NCI-H82 treated with DMSO at 0.1 percent for 48 hours (cell line): Measurements from ENCODE around the gene ATP6V1E1.
"Not testable (repeated sequence)": the region's sequence is repeated elsewhere in the genome, so short reads cannot be mapped to it uniquely, and the experiment has no call there.

Experiments
- DNase-seq: peaks from one replicate; lab custom pipeline; 2025; ENCODE audit not compliant: unreplicated experiment; lab: John Stamatoyannopoulos, UW

ATP6V1E1 gene

DNA sequence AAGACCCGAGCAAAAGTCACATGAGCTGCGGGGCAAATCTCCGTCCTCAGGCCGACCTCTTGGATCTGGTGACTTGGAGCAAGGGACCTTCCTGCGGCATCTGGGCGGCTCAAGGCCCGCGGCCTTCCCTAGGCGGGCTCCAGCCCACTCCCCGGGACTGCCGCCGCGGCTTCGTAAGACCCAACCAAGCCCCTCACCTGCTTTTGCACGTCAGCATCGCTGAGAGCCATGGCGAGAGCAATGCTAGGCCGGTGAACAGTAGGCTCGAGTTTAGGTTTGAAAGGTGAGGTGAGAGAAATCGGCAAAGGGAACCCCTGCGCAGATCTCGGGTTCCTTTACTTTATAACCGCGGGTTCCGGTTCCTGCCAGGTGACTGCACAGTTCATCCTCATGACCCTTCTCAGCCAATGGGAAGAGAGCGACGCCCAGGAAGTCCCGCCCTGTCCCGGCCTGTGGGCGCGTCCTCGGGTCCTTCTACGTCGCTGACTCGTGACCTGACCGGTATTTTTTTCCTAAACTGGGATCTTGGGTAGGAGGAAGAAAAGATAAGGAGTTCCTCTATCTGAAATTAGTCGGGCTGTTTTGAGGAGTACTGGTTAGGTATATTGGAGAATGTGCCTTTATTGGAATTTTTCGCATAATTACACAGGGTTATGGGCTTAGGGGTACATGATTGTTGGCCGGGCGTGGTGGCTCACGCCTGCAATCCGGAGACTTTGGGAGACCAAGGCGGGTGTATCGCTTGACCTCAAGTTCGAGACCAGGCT, at the start of gene ATP6V1E1:
Gene ATP6V1E1, minus strand, starts transcription at position 344 of the 767 bp plus-strand sequence. Its CDS starts 114 bp downstream, at position 230.
- peak; percentile 78 for DNase-seq

DNA sequence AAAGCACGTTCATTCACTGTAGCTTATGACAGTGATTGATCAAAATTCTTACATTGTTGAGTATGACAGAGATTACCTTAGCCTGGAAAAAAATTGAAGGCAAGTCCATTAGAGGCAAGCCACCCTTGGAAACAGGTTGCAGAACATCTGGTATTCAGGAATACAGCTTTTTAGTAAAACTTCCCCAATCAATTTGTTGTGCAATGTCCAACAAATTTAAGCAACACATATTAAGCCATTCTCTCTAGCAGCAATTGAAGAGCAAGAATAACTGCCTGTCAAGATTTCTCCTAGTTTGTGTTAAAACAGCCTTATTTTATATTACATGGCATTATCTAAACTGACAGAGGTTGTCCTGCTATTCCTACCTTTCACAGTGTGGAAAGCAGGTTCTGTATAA, 47.0 kb upstream of the ATP6V1E1 start:
- DNase-seq = no peak

DNA sequence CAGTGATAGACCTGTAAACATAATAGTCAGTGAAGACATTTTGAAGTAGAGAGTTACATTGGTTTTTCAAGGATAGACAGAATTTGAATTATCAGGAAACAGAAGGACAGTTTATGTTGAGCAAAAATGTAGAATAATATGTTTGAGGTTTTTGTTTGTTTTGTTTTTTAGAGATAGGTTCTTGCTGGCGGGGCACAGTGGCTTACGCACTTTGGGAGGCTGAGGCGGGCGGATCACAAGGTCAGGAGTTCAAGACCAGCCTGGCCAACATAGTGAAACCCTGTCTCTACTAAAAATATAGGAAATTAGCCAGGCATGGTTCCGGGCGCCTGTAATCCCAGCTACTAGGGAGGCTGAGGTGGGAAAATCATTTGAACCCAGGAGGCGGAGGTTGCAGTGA, 45.6 kb upstream of the ATP6V1E1 start:
- no peak for DNase-seq

DNA sequence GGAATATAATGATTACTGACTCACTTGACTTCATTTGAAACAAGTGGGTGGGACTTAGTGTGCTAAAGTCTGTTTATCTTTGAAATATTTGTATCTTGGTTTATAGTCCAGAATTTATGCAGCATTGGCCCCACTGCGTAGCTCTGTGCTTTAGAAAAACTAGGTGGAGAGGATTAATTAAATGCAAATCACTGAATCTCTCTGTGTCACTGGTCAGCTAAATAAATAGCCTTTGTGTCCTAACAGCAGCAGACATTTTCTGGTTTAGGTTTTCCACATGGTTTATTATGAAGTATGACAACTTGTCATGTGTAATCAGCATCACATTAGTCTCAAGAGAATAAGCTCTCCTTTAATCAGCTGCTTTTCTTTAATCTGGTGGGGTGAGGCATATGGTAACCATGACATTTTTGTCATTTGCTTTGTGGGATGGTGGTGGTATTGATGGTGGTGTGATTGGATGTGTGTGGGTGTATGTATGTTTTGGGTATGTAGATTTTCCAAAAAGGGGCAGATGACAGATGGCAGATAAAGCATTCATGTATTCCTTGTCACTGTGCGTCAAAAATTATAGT, 44.0 kb upstream of the ATP6V1E1 start:
- no peak for DNase-seq

DNA sequence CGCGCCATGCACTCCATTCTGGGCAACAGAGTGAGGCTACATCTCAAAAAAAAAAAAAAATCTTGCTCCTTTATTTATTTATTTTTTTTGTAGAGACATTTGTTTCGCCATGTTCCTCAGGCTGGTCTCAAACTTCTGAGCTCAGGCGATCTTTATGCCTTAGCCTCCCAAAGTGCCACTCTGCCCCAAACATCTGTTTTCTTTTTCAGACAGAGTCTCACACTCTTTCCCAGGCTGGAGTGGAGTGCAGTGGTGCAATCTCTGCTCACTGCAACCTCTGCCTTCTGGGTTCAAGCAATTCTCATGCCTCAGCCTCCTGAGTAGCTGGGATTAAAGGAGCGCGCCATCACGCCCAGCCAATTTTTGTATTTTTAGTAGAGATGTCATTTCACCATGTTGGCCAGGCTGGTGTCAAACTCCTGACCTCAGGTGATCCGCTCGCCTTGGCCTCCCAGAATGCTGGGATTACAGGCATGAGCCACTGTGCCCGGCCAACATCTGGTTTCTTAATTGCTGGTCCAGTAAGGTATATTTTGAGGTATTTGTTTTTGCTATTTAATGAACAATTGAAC, 43.1 kb upstream of the ATP6V1E1 start:
- DNase-seq = not testable (repeated sequence)

DNA sequence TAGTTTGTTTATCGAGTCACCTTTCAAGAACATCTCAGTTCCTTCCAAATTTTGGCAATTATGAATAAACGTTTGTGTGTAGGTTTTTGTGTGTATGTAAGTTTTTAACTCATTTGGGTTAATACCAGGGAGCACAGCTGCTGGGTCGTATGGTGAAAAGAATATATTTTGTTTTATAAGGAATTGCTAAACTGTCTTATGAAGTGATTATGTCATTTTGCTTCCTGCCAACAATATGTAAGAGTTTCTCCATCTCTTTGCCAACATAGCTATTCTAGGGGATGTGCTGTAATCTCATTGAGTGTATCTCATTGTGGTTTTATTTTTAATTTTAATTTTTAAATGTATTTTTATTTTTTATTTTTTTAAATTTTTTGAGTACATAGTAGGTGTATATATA, 37.3 kb upstream of the ATP6V1E1 start:
- no peak for DNase-seq

DNA sequence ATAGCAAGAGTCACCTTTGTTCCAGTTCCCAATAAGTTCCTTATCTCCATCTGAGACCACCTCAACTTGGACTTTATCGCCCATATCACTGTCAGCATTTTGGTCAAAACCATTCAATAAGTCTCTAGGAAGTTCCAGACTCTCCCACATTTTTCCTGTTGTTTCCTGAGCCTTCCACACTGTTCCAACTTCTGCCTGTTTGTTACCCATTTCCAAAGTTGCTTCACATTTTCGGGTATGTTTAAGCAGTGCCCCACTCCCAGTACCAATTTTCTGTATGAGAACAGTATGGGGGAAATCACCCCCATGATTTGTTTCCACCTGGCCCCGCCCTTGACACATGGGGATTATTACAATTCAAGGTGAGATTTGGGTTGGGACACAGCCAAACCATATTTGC, 36.7 kb upstream of the ATP6V1E1 start:
- DNase-seq = no peak

DNA sequence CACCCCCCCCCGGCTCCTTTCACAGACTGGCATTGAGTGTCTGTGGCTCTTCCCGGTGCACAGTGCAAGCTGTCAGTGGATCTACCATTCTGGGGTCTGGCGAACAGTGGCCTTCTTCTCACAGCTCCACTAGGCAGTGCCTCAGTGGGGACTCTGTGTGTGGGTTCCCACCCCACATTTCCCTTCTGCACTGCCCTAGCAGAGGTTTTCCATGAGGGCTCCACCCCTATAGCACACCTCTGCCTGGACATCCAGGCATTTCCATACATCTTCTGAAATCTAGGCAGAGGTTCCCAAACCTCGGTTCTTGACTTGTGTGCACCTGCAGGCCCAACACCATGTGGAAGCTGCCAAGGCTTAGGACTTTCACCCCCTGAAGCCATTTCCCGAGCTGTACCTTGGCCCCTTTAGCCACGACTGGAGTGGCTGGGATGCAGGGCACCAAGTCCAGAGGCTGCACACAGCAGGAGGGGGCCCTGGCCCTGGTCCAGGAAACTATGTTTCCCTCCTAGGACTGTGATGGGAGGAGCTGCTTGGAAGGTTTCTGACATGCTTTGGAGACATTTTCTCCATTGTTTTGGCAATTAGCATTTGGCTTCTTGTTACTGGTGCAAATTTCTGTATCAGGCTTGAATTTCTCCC, 36.0 kb upstream of the ATP6V1E1 start:
- no peak for DNase-seq

DNA sequence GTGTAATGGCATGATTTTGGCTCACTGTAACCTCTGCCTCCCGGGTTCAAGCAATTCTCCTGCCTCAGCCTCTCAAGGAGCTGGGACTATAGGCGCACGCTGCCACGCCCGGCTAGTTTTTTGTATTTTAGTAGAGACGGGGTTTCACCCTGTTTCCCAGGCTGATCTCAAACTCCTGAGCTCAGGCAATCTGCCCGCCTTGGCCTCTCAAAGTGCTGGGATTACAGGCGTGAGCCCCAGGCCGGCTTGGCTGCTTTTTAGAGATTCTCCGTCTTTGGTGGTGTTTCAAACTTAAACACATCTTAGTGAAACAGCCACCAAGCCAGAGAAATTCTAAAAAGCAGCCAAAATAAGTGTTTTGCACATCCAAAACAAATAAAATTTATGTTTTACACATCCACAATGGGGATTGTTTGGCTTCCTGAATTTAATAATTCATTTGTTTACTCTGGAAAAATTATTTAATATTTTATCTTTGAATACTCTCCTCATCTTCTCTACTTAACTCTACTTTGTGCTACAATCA, 28.4 kb upstream of the ATP6V1E1 start:
- no peak for DNase-seq

DNA sequence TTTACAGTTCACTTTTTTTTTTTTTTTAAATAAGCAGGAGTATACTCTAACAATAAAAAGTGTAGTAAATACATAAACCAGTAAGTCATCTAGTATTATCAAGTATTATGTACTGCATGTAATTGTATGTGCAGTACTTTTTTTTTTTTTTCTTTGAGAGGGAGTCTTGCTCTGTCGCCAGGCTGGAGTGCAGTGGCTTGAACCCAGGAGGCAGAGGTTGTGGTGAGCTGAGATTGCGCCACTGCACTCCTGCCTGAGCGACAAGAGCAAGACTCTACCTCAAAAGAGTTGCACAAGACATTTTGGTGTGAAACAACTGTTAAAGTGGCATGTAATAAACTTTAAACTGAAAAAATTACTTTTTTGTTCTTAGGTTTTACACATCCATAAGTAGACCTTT, 26.7 kb upstream of the ATP6V1E1 start:
- no peak for DNase-seq

DNA sequence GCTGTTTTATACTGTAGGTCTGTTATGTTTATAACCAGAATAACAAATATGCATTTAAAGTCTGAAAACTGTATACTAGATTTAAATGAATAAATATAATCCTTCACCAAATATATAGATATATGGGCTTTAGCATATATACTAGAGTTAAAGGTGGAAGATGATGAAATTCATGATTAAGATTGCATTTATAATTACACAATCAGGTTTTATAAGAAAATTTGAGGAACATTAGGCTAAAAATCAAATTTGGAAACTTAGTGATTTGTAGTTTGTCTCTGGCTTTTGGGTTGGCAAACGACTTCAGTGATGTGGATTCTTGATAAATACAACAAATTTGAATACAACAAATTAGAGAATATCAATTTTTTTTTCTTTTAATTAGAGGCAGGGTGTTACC, 20.0 kb upstream of the ATP6V1E1 start:
- no peak for DNase-seq

DNA sequence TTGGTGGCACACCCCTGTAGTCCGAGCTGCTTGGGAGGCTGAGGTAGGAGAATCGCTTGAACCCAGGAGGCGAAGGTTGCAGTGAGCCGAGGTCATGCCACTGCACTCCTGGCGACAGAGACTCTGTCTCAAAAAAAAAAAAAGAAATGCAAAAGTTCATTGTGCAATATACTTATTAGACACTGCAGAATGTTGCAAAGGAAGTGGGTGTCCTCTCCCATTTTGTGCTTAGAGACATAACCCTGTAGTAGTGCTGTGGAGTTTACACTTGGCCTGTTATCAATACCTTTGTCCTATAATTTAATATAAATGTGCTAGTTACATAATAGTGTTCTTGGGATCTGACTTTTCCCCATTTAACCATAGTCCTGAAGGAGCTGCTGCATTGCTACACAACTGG, 19.4 kb upstream of the ATP6V1E1 start:
- DNase-seq = no peak

DNA sequence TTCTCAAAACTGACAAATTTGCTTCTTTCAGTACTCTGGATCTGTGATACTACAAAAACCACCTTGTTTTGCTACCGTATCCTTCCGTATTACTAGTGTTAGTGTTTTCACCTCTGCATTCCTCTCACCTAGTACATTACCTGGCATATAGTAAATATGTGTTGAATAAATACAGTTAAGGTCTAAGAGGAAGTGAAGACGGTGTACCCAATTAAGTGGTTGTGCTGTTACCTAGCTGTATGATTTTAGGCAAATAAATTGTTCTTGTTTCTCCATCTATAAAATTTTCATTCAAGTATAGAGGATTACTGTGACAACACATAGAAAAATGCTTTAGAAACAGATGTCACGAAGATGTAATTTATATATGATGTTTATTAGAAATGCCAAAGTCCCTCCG, 18.9 kb upstream of the ATP6V1E1 start:
- DNase-seq = no peak

DNA sequence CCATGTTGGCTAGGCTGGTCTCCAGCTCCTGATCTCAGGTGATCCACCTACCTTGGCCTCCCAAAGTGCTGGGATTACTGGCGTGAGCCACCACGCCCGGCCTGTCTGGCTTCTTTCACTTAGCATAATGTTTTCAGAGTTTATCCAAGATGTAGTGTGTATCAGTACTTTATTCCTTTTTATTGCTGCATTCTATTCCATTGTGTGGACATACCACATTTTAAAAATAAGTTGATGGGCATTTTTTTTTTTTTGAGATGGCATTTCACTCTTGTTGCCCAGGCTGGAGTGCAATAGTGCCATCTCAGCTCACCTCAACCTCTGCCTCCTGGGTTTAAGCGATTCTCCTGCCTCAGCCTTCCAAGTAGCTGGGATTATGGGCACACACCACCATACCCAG, 13.8 kb upstream of the ATP6V1E1 start:
- DNase-seq = not testable (repeated sequence)

DNA sequence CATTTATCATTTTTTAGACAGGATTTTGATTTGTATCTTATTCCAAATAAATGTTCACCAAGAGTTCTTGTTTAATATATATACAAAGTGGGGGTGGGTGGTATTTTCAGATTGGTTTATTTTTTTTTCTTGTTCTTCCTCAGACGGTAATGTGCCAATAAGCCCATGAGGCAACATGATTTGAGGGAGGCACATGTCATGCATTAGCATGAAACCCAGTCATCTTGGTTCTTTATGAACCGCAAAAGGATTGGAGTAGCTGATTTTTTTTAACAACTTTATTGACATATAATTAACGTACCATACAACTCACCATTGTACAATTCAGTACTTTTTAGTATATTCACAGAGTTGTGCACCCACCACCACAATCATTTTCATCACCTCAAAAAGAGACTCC, 12.7 kb upstream of the ATP6V1E1 start:
- DNase-seq = no peak

DNA sequence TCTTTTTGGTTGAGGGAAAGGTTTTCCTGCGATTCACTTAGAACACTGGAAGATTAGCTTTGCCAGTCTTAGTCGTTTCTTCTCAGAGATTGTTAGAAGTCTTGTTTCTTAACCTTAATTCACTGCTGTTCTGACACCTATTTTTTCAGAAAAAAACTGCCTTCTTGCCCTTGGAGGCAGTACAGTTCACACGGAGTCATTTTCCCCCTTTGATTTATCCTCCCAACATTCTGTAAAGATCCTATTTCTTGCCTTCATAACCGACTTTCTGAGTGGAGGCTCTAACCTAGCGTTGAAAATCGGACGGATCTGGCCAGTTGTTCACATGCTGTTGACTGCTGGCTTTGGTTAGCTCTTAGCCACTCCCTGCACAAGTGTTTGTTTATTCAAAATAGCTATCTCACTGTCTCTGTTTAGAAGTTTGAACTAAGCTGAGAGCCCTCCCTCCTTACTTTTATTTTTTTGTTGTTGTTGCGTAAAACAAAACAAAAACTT, 10.7 kb upstream of the ATP6V1E1 start:
- DNase-seq = no peak

DNA sequence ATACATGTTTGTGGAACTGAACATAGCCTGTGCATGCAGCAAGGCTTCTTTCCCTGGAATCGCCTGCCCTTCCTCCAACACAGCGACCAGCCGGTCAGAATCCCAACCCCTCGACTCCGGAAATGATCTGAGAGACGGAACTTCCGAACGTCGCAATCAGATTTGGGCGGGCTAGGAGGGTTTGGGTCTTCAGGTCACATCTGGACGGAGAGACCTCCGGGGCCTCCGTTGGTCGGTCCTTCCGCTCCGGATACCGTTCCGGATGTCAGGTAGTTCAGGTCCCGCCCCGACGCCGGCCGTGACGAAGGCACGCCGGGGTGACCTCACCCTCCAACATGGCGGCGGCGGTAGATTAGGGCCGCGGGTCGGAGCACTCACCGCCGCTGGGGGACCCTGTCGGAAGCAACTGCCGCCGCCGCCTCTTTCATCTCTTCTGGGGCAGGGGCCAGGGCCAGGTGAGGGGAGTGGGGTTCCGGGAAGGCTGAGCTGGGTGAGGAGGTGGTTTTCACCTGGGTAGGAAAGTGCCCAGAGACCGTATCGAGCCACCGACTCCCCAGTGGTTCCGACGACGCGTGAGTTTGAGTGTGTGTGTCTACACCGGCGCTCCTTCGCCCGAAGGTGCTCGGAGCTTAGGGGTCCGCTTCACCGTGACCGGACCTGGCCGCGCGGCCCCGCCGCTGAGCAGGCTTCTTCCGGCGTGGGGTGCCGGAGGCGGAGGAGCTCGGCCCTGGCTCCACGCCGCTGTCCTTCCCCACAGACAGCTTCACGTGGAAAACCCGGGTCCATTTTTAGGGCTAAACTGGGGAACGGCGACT, 10.1 kb upstream of the ATP6V1E1 start, which contains the start of gene BCL2L13:
Gene BCL2L13, plus strand, starts transcription at position 326 of the 815 bp plus-strand sequence. CDS start 16,955 bp downstream, outside the sequence.
- DNase-seq = peak; percentile 60

DNA sequence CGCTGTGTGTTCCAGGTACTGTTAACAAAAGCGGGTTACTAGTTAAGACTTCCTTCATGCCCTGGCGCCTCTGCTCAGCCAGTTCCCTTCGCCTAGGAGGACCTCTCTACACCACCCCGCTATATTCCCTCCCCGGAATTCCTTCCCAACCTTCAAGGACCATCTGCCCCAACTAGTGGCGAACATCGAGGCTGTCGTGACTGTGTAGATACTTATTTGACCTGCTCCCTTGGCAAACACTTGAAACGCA, 9.6 kb upstream of the ATP6V1E1 start:
- DNase-seq = peak; percentile 60

DNA sequence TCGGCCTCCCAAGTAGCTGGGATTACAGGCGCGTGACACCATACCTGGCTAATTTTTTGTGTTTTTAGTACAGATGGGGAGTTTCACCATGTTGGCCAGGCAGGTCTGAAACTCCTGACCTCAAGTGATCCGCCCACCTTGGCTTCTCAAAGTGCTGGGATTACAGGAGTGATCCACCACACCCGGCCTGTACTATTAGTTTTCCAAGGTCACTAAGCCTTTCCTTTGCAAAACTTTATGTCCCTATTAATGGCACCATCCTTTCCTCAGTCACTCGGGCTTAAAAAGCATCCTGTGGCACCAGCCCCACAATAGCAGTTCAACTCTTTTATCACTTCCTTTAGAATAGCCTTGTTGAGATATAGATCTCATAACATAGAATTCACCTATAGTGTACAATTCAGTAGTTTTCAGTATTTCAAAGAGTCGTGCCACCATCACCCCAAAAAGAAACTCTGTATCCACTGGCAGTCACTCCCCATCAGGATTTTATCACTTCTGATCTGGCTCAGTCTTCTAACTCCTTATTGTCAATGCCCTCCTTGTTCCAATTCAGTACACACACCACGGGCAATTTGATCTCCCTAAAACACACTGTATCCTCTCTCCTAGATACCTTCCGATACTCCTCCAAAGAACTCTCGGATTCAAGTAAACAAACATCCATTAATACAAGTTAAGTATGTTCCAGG, 9.1 kb upstream of the ATP6V1E1 start:
- DNase-seq = no peak

DNA sequence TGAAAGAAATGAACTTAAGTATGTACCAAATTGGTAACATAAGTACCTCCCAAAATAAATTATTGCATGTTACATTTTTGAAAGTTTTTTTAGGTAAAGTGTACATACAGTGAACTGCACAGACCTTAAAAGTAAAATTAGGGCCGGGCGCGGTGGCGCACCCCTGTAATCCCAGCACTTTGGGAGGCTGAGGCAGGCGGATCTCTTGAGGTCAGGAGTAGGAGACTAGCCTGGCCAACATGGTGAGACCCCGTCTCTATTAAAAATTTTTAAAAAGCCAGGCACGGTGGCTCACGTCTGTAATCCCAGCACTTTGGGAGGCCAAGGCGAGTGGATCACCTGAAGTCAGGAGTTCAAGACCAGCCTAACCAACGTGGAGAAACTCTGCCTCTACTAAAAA, 8.3 kb upstream of the ATP6V1E1 start:
- DNase-seq = not testable (repeated sequence)
